G401 (cell line): ENCODE measurements around the gene SPIRE2. TPM values are rescaled to one million over a fixed set of nuclear protein-coding genes. Genes with fewer than 3 reads are reported as not detected.
"Not testable (repeated sequence)": the region's sequence is repeated elsewhere in the genome, so short reads cannot be mapped to it uniquely, and the experiment has no call there.

Source experiments
- DNase-seq: peaks from one replicate; pipeline ENCODE4 v3.0.0-alpha.2; 2015; ENCODE audit warnings: low spot score
- in situ Hi-C: cut with HindIII; loops from 2 replicates; pipeline ENCODE4 v1.10.0; 2016; ENCODE audit warnings: low sequenced_read_pairs, mixed read lengths
- total RNA-seq: library from RNA; depleted of rRNA; stranded (reverse); fragments of >200 nt; shearing (Covaris generic); gene quantifications from 2 replicates; pipeline ENCODE4 v1.2.3, GENCODE V29; 2014

SPIRE2 gene
- total RNA-seq, 1 experiment from 2014 or later = 21.7 TPM

DNA sequence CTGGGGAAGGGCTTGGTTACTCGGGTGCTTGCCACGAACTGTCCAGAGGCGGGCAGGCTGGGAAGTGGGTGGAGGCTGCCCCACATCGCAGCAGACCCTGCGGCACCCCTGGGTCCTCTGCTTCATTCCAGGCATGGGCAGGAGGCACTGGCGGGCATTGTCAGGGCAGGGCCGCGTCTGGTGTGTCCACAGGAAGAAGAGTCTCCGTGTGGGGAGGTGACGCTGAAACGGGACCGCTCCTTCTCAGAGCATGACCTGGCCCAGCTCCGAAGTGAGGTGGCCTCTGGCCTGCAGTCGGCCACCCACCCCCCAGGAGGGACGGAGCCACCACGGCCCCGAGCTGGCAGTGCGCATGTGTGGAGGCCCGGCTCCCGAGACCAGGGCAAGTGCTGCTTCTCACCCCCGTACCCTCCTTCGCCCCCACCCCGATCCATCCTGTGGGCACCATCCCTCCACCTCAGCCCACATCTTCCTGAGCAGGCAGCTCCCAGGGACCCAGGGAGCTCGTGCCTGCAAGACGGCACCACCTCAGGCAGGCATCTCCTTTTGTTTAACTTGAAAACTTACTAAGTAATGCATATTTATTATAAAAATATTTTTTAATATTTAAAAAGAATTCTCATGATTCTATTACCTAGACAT, 30.8 kb downstream of the SPIRE2 start:
- no peak for DNase-seq
- in situ Hi-C loops = no loop called here

- in situ Hi-C loops = no loop called here
- DNase-seq = no peak
Measured at GRCh38 chr16:89859615-89860007, 31.3 kb downstream of the SPIRE2 start.

- peak; percentile 26 for DNase-seq
- in situ Hi-C loops = no loop called here
Measured at GRCh38 chr16:89860747-89861304, 32.6 kb downstream of the SPIRE2 start.

- DNase-seq = no peak
- in situ Hi-C loops = no loop called here
Measured at GRCh38 chr16:89861648-89862047, 33.4 kb downstream of the SPIRE2 start.

- DNase-seq = no peak
- in situ Hi-C loops = no loop called here
Measured at GRCh38 chr16:89862732-89863131, 34.5 kb downstream of the SPIRE2 start.

- peak; percentile 72 for DNase-seq
- in situ Hi-C loops = no loop called here
Measured at GRCh38 chr16:89863741-89864526, 35.7 kb downstream of the SPIRE2 start.

- in situ Hi-C loops = no loop called here
- no peak for DNase-seq
Measured at GRCh38 chr16:89864527-89864820, 36.2 kb downstream of the SPIRE2 start.

DNA sequence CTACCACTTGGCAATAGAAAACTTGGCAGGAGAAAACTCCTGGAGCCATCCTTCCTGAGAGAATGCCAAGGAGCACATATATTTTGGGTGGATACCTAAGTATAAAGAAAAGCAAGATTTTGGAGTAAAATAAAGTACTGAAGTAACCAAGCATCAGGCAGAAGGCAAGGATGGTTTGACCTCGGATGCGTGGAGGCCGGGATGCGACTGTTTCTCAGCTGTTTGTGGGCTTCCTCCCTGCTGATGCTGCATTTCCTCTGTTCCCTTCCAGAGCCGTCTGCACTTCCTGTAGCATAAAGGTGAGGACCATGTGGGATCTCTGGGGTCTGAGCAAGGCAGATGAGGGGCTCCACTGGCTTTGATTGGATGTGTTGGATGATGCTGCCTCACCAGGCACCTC, 39.6 kb downstream of the SPIRE2 start:
- in situ Hi-C loops = no loop called here

DNA sequence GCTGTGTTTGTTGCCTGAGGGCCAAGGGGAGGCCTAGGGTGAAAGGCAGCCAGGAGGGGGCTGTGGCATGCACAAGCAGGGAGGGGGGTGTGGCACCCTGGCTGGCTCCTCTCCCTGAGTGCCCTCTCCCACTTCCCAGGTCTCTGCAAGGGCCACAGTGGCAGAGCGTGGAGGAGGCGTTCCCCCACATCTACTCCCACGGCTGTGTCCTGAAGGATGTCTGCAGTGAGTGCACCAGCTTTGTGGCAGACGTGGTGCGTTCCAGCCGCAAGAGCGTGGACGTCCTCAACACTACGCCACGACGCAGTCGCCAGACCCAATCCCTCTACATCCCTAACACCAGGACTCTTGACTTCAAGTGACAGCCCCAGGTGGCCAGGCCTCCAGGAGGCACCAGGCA, 41.6 kb downstream of the SPIRE2 start:
- in situ Hi-C loops = no loop called here
- DNase-seq = no peak

More for the DNA sequence above, 39.6 kb downstream of the SPIRE2 start:
- DNase-seq = no peak

- no peak for DNase-seq
- in situ Hi-C loops = no loop called here
Measured at GRCh38 chr16:89870440-89870839, 42.2 kb downstream of the SPIRE2 start.

GRCh38 chr16:89871895-89872294, 43.6 kb downstream of the SPIRE2 start:
- in situ Hi-C loops = no loop called here
- DNase-seq = no peak

- in situ Hi-C loops = no loop called here
Measured at GRCh38 chr16:89873109-89873971, 45.1 kb downstream of the SPIRE2 start, which contains the start of gene TCF25. TCF25 (plus strand) TSS chr16:89873592; CDS start chr16:89873668, 76 bp downstream.

GRCh38 chr16:89873972-89874689, 45.9 kb downstream of the SPIRE2 start:
- in situ Hi-C loops = no loop called here
- DNase-seq = peak; percentile 92

More at GRCh38 chr16:89873109-89873971, 45.1 kb downstream of the SPIRE2 start, which contains the start of gene TCF25:
- DNase-seq = peak; percentile 81

GRCh38 chr16:89879123-89879522, 50.8 kb downstream of the SPIRE2 start:
- in situ Hi-C loops, DNase-seq: not testable (repeated sequence)

GRCh38 chr16:89880477-89881367, 52.4 kb downstream of the SPIRE2 start:
- DNase-seq = no peak
- in situ Hi-C loops = no loop called here

DNA sequence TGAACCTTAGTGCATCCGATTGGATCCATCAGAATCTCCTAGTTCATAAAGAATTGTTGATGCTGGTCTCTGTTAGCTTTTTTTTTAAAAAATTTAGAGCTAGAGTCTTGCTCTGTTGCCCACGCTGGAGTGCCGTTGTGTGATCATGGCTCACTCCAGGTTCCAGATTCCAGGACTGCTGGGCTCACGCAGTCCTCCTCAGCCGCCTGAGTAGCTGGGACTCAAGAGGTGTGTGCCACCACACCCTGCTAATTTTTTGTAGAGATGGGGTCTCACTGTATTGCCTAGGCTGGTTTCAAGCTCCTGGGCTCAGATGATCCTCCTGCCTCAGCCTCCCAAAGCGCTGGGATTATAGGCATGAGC, 53.1 kb downstream of the SPIRE2 start:
- in situ Hi-C loops = no loop called here
- no peak for DNase-seq

DNA sequence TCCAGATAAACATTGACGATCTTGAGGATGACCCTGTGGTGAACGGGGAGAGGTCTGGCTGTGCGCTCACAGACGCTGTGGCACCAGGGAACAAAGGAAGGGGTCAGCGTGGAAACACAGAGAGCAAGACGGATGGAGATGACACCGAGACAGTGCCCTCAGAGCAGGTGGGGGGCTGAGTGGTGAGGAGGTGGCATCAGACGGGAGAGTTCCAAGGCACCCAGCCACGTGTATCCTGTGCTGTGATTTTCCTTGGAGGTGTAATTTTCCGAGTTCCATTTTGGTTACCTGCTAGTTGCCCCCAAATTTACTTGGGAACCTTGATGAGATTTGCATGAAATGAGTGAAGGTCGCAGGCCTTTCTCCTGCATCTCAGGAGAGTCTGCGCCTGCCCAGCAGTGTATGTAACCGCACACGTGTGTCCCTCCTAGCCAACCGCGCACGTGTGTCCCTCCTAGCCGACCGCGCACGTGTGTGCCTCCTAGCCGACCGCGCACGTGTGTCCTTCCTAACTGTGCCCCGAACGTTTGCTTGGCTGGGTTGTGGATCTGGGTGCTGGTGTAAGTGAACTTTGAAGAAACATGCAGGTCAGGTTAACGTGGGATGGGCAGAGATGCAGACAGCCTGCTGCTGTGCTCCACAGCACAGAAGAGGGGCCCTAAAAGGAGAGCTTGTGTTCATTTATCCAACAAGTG, 55.2 kb downstream of the SPIRE2 start:
- no peak for DNase-seq
- in situ Hi-C loops = no loop called here

- no peak for DNase-seq
- in situ Hi-C loops = no loop called here
Measured at GRCh38 chr16:89884041-89884421, 55.8 kb downstream of the SPIRE2 start.
